ENCODE measurements around the gene CDH19.

CDH19 gene

DNA sequence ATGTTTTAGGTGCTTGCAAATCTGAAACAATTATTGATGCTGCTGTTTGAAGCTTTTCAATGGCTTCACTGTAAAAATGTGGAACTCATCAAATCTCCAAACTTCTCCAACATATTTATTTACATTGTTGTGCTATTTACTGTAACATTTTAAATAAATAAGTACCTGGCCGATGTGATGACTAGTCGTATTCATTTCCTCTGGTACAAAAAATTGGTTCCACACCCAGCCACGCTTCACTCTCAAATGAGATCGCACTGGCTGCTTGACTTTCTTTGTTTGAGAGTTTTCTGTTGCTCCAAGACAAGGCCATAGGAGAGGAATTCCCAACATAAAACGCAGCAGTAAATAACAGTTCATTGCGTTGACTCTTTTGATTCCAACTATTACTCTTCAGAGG, 32.0 kb downstream of the CDH19 start:
- H3K27me3 ChIP-seq = no peaks in the 10 kb centered on the region
- no peak overlapping the region for H3K9ac ChIP-seq

DNA sequence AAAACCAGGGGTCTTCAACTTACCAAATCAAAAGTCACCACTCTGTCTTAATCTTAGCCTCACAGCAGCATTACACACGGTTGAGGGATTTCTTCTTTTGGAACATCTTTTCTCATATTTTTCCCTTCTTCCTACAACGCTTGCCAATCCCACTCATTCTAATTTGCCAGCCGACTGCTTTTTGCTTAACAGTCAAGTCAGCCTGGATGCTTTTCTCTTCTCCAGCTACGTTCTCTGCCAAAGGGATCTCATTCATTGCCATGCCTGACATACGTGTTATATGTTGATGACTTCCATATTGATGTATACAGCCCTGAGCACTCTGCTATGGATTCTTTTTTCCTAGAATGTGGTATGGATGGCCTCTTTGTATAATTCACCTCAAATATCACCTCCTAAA, 37.3 kb downstream of the CDH19 start:
- H3K4me1 ChIP-seq = no peaks in the 10 kb centered on the region
- no peak overlapping the region for H3K4me3 ChIP-seq
- H3K9me3 ChIP-seq = no peaks in the 10 kb centered on the region
- no peaks in the 10 kb centered on the region for H4K20me1 ChIP-seq
- no peaks in the 10 kb centered on the region for H3K36me3 ChIP-seq
- H3K27me3 ChIP-seq = no peaks in the 10 kb centered on the region
- H3K27ac ChIP-seq = no peak overlapping the region
- no peak overlapping the region for H3K9ac ChIP-seq
- TF ChIP-seq Cebpa-rat (IDR thresholded peaks at IDR 0.05) = no peak
- H3K4me2 ChIP-seq = no peak overlapping the region

More for the DNA sequence above, 32.0 kb downstream of the CDH19 start:
- Histone ChIP-seq H4K20me1 (no peaks in the 10 kb centered on the region), H3K4me3 (no peak overlapping the region), H3K4me1 (no peaks in the 10 kb centered on the region), H3K4me2 (no peak overlapping the region), H3K9me3 (no peaks in the 10 kb centered on the region), H3K36me3 (no peaks in the 10 kb centered on the region), H3K27ac (no peak overlapping the region)
- no peak for TF ChIP-seq Cebpa-rat (IDR thresholded peaks at IDR 0.05)

DNA sequence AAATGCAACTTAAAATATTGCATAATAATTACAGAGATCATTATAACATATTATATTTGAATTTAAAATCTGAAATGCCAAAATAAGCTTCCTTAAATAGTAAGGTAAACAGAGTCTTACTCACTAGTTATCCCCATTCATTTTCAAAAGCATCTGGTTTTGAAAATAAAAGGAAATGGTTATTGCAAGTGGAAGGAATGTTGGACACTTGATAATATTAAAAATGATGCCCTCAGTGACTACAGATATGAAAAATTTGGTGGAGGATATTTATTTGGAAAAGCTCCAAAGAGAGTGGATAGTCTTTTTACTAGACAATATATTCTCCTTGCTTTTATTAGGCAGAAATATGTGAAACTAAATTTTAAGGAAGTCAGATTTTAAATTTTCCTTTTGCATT, 39.7 kb downstream of the CDH19 start:
- Histone ChIP-seq H3K9ac (no peak overlapping the region), H3K9me3 (no peaks in the 10 kb centered on the region), H3K4me3 (no peak overlapping the region), H3K27ac (no peak overlapping the region), H3K27me3 (no peaks in the 10 kb centered on the region), H3K4me2 (no peak overlapping the region), H3K36me3 (no peaks in the 10 kb centered on the region), H4K20me1 (no peaks in the 10 kb centered on the region), H3K4me1 (no peaks in the 10 kb centered on the region)
- TF ChIP-seq Cebpa-rat (IDR thresholded peaks at IDR 0.05) = no peak

DNA sequence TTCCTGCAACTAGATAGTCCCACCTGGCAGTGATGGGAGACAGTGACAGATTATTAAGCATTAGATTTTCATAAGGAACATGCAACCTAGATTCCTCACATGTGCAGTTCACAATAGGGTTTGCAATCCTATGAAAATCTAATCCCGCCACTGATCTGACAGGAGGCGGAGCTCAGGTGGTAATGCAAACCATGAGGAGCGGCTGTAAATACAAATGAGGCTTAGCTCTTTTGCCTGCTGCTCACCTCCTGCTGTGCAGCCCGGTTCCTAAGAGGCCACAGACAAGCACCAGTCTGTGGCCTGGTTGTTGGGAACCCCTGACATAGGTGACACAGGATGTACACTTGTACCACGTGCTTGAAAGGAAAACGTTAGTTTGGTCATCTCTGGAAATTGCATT, 41.6 kb downstream of the CDH19 start:
- Histone ChIP-seq H3K9ac (no peak overlapping the region), H3K27me3 (no peaks in the 10 kb centered on the region), H3K9me3 (no peaks in the 10 kb centered on the region), H3K4me1 (no peaks in the 10 kb centered on the region), H3K4me3 (no peak overlapping the region), H3K36me3 (no peaks in the 10 kb centered on the region), H3K27ac (no peak overlapping the region), H4K20me1 (no peaks in the 10 kb centered on the region), H3K4me2 (no peak overlapping the region)
- TF ChIP-seq Cebpa-rat (IDR thresholded peaks at IDR 0.05) = no peak

DNA sequence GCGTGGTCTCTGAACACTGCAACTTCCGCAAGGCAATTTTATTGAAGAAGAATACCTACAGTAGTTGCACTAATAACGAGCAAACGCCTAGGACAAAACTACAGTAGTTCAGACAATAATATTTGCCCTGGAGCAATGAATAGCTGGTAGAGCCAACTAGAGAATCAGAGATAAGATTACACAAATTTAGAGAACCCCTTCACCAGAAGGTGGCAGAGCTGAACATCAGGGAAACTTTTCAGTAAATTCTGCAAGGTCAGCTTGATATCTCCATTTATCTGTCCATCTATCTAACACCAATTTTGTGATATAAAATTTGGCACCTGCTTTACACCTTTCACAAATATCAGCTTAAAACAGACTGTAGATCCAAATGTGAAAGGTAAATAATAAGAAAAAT, 43.8 kb downstream of the CDH19 start:
- Histone ChIP-seq H3K9ac (no peak overlapping the region), H4K20me1 (no peaks in the 10 kb centered on the region), H3K4me1 (no peaks in the 10 kb centered on the region), H3K9me3 (no peaks in the 10 kb centered on the region), H3K4me2 (no peak overlapping the region), H3K4me3 (no peak overlapping the region), H3K27ac (no peak overlapping the region), H3K36me3 (no peaks in the 10 kb centered on the region), H3K27me3 (no peaks in the 10 kb centered on the region)
- no peak for TF ChIP-seq Cebpa-rat (IDR thresholded peaks at IDR 0.05)

DNA sequence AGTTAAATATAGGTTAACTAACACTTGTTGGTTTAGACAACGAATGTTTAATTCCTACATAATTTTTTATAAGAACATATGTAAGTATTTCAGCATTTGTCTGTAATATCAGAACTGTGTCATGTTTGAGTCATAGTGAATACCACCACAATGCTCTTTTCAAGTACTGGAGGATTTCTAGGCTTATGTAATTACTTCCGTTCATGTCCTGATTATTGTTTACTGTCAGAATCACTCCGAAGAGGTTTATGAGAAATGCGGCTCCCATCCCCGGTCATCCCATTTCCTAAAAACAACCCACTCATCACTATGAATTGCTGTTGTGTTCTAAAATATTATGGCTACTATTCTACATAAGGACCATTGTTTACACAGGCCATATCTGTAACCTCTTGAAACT, 45.1 kb downstream of the CDH19 start:
- H3K4me1 ChIP-seq = no peaks in the 10 kb centered on the region
- H3K4me3 ChIP-seq = no peak overlapping the region
- no peaks in the 10 kb centered on the region for H3K9me3 ChIP-seq
- no peak overlapping the region for H3K27ac ChIP-seq
- H3K9ac ChIP-seq = no peak overlapping the region
- H4K20me1 ChIP-seq = no peaks in the 10 kb centered on the region
- H3K4me2 ChIP-seq = no peak overlapping the region
- no peaks in the 10 kb centered on the region for H3K36me3 ChIP-seq
- no peak for TF ChIP-seq Cebpa-rat (IDR thresholded peaks at IDR 0.05)
- no peaks in the 10 kb centered on the region for H3K27me3 ChIP-seq

DNA sequence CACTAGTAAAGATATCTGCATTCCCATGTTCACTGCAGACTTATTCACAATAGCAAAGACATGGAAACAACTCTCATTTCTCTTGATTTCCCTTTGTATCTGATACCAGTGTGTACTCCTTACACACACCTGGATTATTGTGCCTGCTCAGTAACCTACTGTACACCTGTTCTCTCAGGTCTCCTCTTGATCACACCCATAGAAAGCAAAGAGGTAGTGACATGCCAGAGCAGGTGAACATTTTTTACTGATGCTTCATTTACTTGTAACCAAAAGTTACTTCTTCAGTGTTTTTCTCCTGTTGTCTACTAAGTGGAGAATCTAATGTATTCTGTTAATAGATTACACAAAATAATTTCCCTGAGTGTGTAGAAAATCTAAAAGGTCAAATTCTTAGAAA, 46.8 kb downstream of the CDH19 start:
- Histone ChIP-seq H3K9me3 (no peaks in the 10 kb centered on the region), H3K4me3 (no peak overlapping the region), H4K20me1 (no peaks in the 10 kb centered on the region), H3K4me2 (no peak overlapping the region), H3K4me1 (no peaks in the 10 kb centered on the region), H3K27me3 (no peaks in the 10 kb centered on the region), H3K9ac (no peak overlapping the region), H3K36me3 (no peaks in the 10 kb centered on the region), H3K27ac (no peak overlapping the region)
- TF ChIP-seq Cebpa-rat (IDR thresholded peaks at IDR 0.05) = no peak

DNA sequence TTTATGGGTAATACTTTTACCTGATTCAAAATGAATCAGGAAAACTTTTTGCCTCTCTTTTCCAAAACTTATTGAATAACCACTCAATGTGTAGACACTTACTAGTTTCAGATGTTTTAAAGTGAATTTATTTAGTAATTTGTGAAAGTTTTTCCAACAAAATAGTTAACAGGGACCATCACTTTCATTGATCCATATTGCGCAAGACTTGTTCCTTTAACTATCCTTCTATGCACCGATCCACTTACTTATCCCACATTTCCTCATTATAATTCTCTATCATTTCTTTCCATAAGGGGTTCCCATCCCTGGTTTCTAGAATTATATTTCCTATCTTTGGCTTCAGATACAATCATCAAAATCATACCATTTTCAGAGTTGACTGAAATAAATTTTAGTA, 48.3 kb downstream of the CDH19 start:
- Histone ChIP-seq H3K4me3 (no peak overlapping the region), H3K9me3 (no peaks in the 10 kb centered on the region), H3K4me1 (no peaks in the 10 kb centered on the region), H3K27me3 (no peaks in the 10 kb centered on the region), H3K9ac (no peak overlapping the region), H3K4me2 (no peak overlapping the region), H3K27ac (no peak overlapping the region), H3K36me3 (no peaks in the 10 kb centered on the region), H4K20me1 (no peaks in the 10 kb centered on the region)
- TF ChIP-seq Cebpa-rat (IDR thresholded peaks at IDR 0.05) = peak; percentile 83; the same call in 1 of the 2 replicates

DNA sequence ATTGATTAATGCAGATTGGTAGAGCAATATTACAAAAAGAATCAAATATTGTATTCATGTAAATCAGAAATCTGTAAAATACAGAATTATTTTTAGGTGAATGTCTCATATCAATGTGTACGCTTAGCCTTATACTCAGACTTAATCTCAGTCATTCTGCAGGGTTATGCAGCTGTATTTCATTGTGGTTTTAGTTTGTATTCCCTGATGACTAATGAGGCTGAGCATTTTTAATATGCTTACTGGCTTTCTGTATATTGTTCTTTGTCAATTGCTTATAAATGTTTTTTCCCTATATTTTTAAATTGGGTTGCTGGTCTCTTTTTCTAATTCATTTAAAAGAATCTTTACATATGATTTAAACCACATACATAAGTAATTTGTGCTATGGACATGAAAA, 50.1 kb downstream of the CDH19 start:
- H4K20me1 ChIP-seq = no peaks in the 10 kb centered on the region
- no peaks in the 10 kb centered on the region for H3K4me1 ChIP-seq
- no peaks in the 10 kb centered on the region for H3K36me3 ChIP-seq
- H3K27ac ChIP-seq = no peak overlapping the region
- no peaks in the 10 kb centered on the region for H3K27me3 ChIP-seq
- H3K4me2 ChIP-seq = no peak overlapping the region
- H3K4me3 ChIP-seq = no peak overlapping the region
- no peaks in the 10 kb centered on the region for H3K9me3 ChIP-seq
- TF ChIP-seq Cebpa-rat (IDR thresholded peaks at IDR 0.05) = no peak
- H3K9ac ChIP-seq = no peak overlapping the region

DNA sequence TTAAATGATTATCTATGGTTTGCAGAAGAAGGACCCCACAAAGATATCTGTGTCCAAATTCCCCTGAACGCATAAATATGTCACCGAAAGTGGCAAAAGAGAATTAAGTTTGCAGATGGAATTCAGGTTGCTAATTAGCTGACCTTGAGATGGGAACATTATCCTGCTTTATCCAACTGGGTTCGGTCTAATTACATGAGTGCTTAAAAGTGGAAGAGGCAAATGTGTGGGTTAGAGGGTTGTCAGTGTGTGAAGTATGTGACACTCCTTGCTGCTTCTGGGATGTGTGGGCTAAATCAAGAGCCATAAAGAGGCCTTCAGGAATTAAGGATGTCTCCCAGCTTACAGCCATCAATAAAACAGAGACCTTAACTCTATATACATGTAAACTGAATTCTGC, 53.5 kb downstream of the CDH19 start:
- H3K4me2 ChIP-seq = no peak overlapping the region
- no peaks in the 10 kb centered on the region for H3K36me3 ChIP-seq
- H4K20me1 ChIP-seq = no peaks in the 10 kb centered on the region
- H3K4me1 ChIP-seq = no peaks in the 10 kb centered on the region
- no peaks in the 10 kb centered on the region for H3K9me3 ChIP-seq
- H3K27ac ChIP-seq = no peak overlapping the region
- H3K9ac ChIP-seq = no peak overlapping the region
- no peak overlapping the region for H3K4me3 ChIP-seq
- no peak for TF ChIP-seq Cebpa-rat (IDR thresholded peaks at IDR 0.05)
- H3K27me3 ChIP-seq = no peaks in the 10 kb centered on the region

DNA sequence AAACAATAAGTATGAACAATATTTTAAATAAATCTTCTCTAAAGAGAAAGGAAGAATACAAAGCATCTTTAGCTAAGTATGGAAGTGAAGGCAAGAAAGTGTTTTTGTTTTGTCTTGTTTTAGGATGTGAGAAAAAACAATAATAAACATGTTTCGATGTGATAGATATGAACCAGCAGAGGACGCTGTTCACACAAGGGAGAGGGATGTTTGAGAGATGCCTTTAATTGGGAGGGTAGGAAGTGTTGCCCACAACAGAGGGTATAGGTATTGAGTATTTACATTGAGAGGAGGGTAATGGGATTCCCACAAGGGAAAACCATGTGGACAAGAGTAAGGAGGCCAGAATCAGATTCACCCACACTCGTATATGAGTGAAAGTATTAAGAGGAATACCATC, 55.1 kb downstream of the CDH19 start:
- Histone ChIP-seq H4K20me1 (no peaks in the 10 kb centered on the region), H3K4me2 (no peak overlapping the region), H3K27ac (no peak overlapping the region), H3K9ac (no peak overlapping the region), H3K9me3 (no peaks in the 10 kb centered on the region), H3K27me3 (no peaks in the 10 kb centered on the region), H3K36me3 (no peaks in the 10 kb centered on the region), H3K4me1 (no peaks in the 10 kb centered on the region), H3K4me3 (no peak overlapping the region)
- no peak for TF ChIP-seq Cebpa-rat (IDR thresholded peaks at IDR 0.05)

Data from BLaER1 (cell line).